ENCODE data around the gene KERA. TPM values are rescaled to one million over a fixed set of nuclear protein-coding genes. Genes with fewer than 3 reads are reported as not detected.
A peak's percentile ranks its signal among the peaks of the same experiment; 100 is the strongest.

The KERA gene
- total RNA-seq, 1 donor from 2014 or later = not detected

GRCh38 chr12:91078501-91078900, 20.7 kb upstream of the KERA start:
- no peak for DNase-seq (ENCODE audit: low spot score in 2 of 2)
- Histone ChIP-seq H3K27ac (no peak overlapping the region), H3K27me3 (no peaks in the 10 kb centered on the region), H3K9me3 (no peaks in the 10 kb centered on the region), H3K36me3 (no peaks in the 10 kb centered on the region), H3K4me1 (peaks cover 0 to 6% of the 10 kb centered on the region in 2 donors), H3K4me3 (no peak overlapping the region)
- TF ChIP-seq, protein P1, sequence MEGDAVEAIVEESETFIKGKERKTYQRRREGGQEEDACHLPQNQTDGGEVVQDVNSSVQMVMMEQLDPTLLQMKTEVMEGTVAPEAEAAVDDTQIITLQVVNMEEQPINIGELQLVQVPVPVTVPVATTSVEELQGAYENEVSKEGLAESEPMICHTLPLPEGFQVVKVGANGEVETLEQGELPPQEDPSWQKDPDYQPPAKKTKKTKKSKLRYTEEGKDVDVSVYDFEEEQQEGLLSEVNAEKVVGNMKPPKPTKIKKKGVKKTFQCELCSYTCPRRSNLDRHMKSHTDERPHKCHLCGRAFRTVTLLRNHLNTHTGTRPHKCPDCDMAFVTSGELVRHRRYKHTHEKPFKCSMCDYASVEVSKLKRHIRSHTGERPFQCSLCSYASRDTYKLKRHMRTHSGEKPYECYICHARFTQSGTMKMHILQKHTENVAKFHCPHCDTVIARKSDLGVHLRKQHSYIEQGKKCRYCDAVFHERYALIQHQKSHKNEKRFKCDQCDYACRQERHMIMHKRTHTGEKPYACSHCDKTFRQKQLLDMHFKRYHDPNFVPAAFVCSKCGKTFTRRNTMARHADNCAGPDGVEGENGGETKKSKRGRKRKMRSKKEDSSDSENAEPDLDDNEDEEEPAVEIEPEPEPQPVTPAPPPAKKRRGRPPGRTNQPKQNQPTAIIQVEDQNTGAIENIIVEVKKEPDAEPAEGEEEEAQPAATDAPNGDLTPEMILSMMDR (IDR thresholded peaks at IDR 0.05) = no peak
- intact Hi-C loops (cut with DNase I) = no loop called here

DNA sequence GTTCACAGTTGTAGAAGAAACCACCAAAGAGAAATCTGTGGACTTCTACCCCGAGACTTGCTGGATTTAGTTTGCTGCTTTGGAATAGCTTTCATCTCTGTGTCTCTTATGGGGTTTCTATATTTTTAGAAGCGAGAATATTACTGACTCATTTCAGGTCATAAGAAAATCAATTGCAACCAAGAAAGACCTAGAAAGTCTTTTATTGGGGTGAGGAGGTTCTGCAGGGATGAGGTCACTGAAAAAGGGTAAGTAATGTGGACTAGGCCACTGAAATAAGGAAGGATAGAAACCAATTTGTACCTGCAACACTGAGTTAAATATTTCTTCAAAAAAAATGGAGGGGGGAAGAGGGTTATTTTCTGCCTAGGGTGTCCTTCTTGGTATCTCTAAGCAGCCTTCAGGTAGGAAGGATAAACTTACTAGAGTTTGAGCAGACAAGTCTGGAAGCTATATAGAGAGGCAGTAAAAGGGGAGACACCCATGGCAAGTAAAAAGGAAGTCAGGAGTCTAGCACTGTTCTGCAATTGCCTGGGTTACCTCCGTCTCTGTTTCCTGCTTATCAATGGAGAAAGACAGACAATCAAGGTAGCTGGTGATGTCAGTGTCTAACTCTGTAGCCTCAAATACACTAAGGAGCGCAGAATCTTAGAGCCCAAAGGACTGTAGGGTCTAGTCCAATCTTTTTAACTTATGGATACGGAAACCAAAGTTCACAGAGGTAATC, 19.6 kb upstream of the KERA start:
- H3K4me3 ChIP-seq = no peak overlapping the region
- H3K4me1 ChIP-seq = peaks cover 0 to 6% of the 10 kb centered on the region in 2 donors
- H3K9me3 ChIP-seq = no peaks in the 10 kb centered on the region
- no peak for DNase-seq (ENCODE audit: low spot score in 2 of 2)
- H3K27ac ChIP-seq = no peak overlapping the region
- no peaks in the 10 kb centered on the region for H3K27me3 ChIP-seq
- TF ChIP-seq, protein P1 (IDR thresholded peaks at IDR 0.05) = no peak
- H3K36me3 ChIP-seq = no peaks in the 10 kb centered on the region
- intact Hi-C loops (cut with DNase I) = no loop called here

DNA sequence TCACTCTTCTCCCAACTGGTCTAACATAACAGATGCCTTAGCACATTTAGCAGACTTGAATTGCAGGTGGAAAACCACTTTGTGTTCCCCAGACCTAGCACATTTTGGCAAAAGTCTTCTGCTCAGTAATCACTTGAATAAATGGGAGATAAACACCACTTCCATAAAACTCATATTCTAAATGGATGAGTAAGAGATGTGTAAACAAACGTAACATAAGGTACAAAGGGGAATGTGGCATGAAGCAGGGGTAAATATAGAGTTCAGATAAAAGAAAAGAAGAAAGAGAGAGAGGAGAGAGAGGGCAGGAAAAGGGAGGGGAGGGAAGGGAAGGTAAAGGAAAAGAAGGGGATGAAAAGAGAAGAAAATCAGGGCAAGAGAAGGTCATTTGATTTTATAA, 17.0 kb upstream of the KERA start:
- no peak for DNase-seq (ENCODE audit: low spot score in 2 of 2)
- H3K4me1 ChIP-seq = no peaks in the 10 kb centered on the region
- TF ChIP-seq, protein P1 (IDR thresholded peaks at IDR 0.05) = no peak
- intact Hi-C loops (cut with DNase I) = no loop called here
- peak overlapping the region in 1 of 2 donors; percentile 51 for H3K27ac ChIP-seq
- no peak overlapping the region for H3K4me3 ChIP-seq
- H3K9me3 ChIP-seq = no peaks in the 10 kb centered on the region
- H3K36me3 ChIP-seq = no peaks in the 10 kb centered on the region
- H3K27me3 ChIP-seq = no peaks in the 10 kb centered on the region

- TF ChIP-seq, protein P1 (IDR thresholded peaks at IDR 0.05) = no peak
- no peak for DNase-seq (ENCODE audit: low spot score in 2 of 2)
- peak overlapping the region; percentile 32 to 51 for H3K27ac ChIP-seq
- H3K9me3 ChIP-seq = no peaks in the 10 kb centered on the region
- no peaks in the 10 kb centered on the region for H3K27me3 ChIP-seq
- H3K4me1 ChIP-seq = no peaks in the 10 kb centered on the region
- intact Hi-C loops (cut with DNase I) = no loop called here
- H3K36me3 ChIP-seq = no peaks in the 10 kb centered on the region
- peak overlapping the region; percentile 11 to 23 for H3K4me3 ChIP-seq
These were observed 16.4 kb upstream of the KERA start for GRCh38 chr12:91074154-91074709.

- DNase-seq (ENCODE audit: low spot score in 2 of 2) = no peak
- Histone ChIP-seq H3K4me3 (no peak overlapping the region), H3K27ac (no peak overlapping the region), H3K27me3 (no peaks in the 10 kb centered on the region), H3K9me3 (no peaks in the 10 kb centered on the region), H3K4me1 (no peaks in the 10 kb centered on the region), H3K36me3 (no peaks in the 10 kb centered on the region)
- intact Hi-C loops (cut with DNase I) = no loop called here
- TF ChIP-seq, protein P1 (IDR thresholded peaks at IDR 0.05) = no peak
These were observed 15.6 kb upstream of the KERA start for GRCh38 chr12:91073426-91073825.
